OCI-LY1 (cell line): ENCODE data around the gene UTP20.

Experiments
- EZH2 ChIP-seq: fragments of 200-600 bp; sonication (generic), shearing (Covaris generic); IDR thresholded peaks from 2 replicates; pipeline ENCODE4 v1.8.0; 2017; ENCODE audit warnings: borderline replicate concordance, mixed run types, mild to moderate bottlenecking, antibody characterized with exemption, low read length, moderate library complexity, mixed read lengths
- TF ChIP-seq, protein P1 (sequence below): fragments of 200-600 bp; sonication (generic), shearing (Covaris generic); IDR thresholded peaks from 2 replicates; pipeline ENCODE4 v1.5.1; 2017; ENCODE audit warnings: mild to moderate bottlenecking, antibody characterized with exemption, low read length, moderate library complexity, mixed read lengths

DNA sequence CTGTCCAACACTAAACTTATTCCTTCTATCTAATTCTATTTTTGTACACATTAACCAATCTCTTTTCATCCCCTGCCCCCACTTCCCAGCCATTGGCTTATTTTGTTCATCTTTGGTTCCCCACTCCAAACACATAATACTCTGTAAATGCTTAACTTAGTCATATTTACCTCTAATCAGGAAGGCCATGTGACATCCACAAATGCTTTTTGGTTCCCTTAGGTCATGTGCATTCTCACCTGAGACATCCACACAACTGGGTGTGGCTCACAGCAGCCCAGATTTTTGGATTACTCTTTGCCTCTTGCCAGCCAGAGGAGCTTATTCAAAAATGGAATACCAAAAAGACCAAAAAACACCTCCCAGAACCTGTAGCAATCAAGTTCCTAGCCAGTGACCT is 99.2 kb downstream of the UTP20 start:
- TF ChIP-seq, protein P1, sequence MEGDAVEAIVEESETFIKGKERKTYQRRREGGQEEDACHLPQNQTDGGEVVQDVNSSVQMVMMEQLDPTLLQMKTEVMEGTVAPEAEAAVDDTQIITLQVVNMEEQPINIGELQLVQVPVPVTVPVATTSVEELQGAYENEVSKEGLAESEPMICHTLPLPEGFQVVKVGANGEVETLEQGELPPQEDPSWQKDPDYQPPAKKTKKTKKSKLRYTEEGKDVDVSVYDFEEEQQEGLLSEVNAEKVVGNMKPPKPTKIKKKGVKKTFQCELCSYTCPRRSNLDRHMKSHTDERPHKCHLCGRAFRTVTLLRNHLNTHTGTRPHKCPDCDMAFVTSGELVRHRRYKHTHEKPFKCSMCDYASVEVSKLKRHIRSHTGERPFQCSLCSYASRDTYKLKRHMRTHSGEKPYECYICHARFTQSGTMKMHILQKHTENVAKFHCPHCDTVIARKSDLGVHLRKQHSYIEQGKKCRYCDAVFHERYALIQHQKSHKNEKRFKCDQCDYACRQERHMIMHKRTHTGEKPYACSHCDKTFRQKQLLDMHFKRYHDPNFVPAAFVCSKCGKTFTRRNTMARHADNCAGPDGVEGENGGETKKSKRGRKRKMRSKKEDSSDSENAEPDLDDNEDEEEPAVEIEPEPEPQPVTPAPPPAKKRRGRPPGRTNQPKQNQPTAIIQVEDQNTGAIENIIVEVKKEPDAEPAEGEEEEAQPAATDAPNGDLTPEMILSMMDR: no peak
- no peak for TF ChIP-seq EZH2
